ENCODE results near the gene SLC39A9. TPM values are rescaled to one million over a fixed set of nuclear protein-coding genes. Genes with fewer than 3 reads are reported as not detected.

The SLC39A9 gene
- total RNA-seq, 4 donors from 2014 or later = 37.6 to 46.3 (median 42.3) TPM

GRCh38 chr14:69373104-69373503 is 25.4 kb upstream of the SLC39A9 start:
- TF ChIP-seq POLR2A (IDR thresholded peaks at IDR 0.05; ENCODE audit: low read depth) (no peak), POLR2AphosphoS5 (IDR thresholded peaks at IDR 0.05) (no peak), CTCF (IDR thresholded peaks at IDR 0.05) (no peak), EP300 (IDR thresholded peaks at IDR 0.05) (no peak)
- DNase-seq (ENCODE audit: extremely low spot score) = no peak
- H3K27me3 ChIP-seq = no peaks in the 10 kb centered on the region
- peaks cover 12 to 37% (median 24%) of the 10 kb centered on the region in 4 donors for H3K36me3 ChIP-seq
- intact Hi-C loops (cut with DNase I) = no loop called here
- no peak overlapping the region for H3K4me3 ChIP-seq
- no peaks in the 10 kb centered on the region for H3K9me3 ChIP-seq
- no peaks in the 10 kb centered on the region for H3K4me1 ChIP-seq
- H3K27ac ChIP-seq (replicated peaks in 1 of 4) = no peak overlapping the region
- WGBS = 100% methylated on average over 1 of the region's 1 CpG

GRCh38 chr14:69374235-69374634 is 24.3 kb upstream of the SLC39A9 start:
- Histone ChIP-seq H3K36me3 (peaks cover 12 to 45% (median 26%) of the 10 kb centered on the region in 4 donors), H3K9me3 (no peaks in the 10 kb centered on the region), H3K27me3 (no peaks in the 10 kb centered on the region), H3K27ac (replicated peaks in 1 of 4) (no peak overlapping the region), H3K4me1 (no peaks in the 10 kb centered on the region), H3K4me3 (no peak overlapping the region)
- TF ChIP-seq POLR2A (IDR thresholded peaks at IDR 0.05; ENCODE audit: low read depth) (no peak), POLR2AphosphoS5 (IDR thresholded peaks at IDR 0.05) (no peak), EP300 (IDR thresholded peaks at IDR 0.05) (no peak), CTCF (IDR thresholded peaks at IDR 0.05) (no peak)
- no peak for DNase-seq (ENCODE audit: extremely low spot score)
- intact Hi-C loops (cut with DNase I) = no loop called here

- Histone ChIP-seq H3K36me3 (peaks cover 12 to 54% (median 35%) of the 10 kb centered on the region in 4 donors), H3K27me3 (no peaks in the 10 kb centered on the region), H3K4me3 (no peak overlapping the region), H3K4me1 (no peaks in the 10 kb centered on the region), H3K9me3 (no peaks in the 10 kb centered on the region), H3K27ac (replicated peaks in 1 of 4) (no peak overlapping the region)
- TF ChIP-seq POLR2A (IDR thresholded peaks at IDR 0.05; ENCODE audit: low read depth) (no peak), CTCF (IDR thresholded peaks at IDR 0.05) (no peak), EP300 (IDR thresholded peaks at IDR 0.05) (no peak), POLR2AphosphoS5 (IDR thresholded peaks at IDR 0.05) (no peak)
- intact Hi-C loops (cut with DNase I) = no loop called here
- WGBS = 98% methylated on average over 3 of the region's 3 CpGs
- DNase-seq (ENCODE audit: extremely low spot score) = no peak
Measured at GRCh38 chr14:69375182-69375581, 23.3 kb upstream of the SLC39A9 start.

DNA sequence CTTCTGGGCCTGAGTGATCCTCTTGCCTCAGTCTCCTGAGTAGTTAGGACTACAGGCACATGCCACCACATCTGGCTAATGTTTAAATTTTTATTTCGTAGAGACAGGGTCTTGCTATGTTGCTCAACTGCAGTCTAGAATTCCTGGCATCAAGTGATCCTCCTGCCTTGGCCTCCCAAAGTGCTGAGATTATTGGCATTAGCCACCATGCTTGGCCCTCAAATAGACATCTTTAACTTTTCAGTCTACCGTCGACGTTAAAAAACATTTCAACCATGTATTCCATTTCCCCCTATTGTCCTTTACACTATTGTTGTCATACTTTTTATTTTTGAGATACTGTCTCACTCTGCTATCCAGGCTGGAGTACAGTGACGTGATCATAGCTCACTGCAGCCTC is 22.8 kb upstream of the SLC39A9 start:
- H3K27ac ChIP-seq (replicated peaks in 1 of 4) = no peak overlapping the region
- peaks cover 0 to 1% (median 0%) of the 10 kb centered on the region in 4 donors for H3K4me1 ChIP-seq
- H3K4me3 ChIP-seq = no peak overlapping the region
- no peaks in the 10 kb centered on the region for H3K9me3 ChIP-seq
- 96% methylated on average over 5 of the region's 5 CpGs for WGBS
- DNase-seq (ENCODE audit: extremely low spot score) = no peak
- peaks cover 12 to 60% (median 39%) of the 10 kb centered on the region in 4 donors for H3K36me3 ChIP-seq
- TF ChIP-seq POLR2A (IDR thresholded peaks at IDR 0.05; ENCODE audit: low read depth) (no peak), CTCF (IDR thresholded peaks at IDR 0.05) (no peak), POLR2AphosphoS5 (IDR thresholded peaks at IDR 0.05) (no peak), EP300 (IDR thresholded peaks at IDR 0.05) (no peak)
- no peaks in the 10 kb centered on the region for H3K27me3 ChIP-seq
- intact Hi-C loops (cut with DNase I) = no loop called here

DNA sequence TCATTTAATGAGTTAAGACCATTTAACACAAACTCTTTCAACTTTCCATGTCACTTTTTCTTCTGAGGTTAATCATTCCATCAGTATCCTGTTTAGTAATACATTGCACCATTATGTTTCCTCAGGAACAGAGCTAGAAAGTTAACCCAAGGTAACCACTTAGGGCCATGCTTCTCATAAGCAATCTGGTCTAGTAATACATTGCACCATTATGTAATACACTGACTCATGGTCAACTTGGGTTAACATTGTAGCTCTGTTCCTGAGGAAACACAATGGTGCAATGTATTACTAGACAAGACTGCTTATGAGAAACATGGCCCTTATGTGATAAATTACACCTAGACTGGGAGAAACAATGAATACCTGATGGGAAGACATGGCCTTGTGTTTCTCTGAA is 22.1 kb upstream of the SLC39A9 start:
- Histone ChIP-seq H3K4me1 (peaks cover 0 to 6% (median 3%) of the 10 kb centered on the region in 4 donors), H3K4me3 (no peak overlapping the region), H3K27me3 (no peaks in the 10 kb centered on the region), H3K9me3 (no peaks in the 10 kb centered on the region), H3K27ac (replicated peaks in 1 of 4) (no peak overlapping the region), H3K36me3 (peaks cover 12 to 59% (median 43%) of the 10 kb centered on the region in 4 donors)
- no peak for TF ChIP-seq CTCF (IDR thresholded peaks at IDR 0.05)
- TF ChIP-seq POLR2AphosphoS5 (IDR thresholded peaks at IDR 0.05) = no peak
- no peak for TF ChIP-seq EP300 (IDR thresholded peaks at IDR 0.05)
- no peak for TF ChIP-seq POLR2A (IDR thresholded peaks at IDR 0.05; ENCODE audit: low read depth)
- intact Hi-C loops (cut with DNase I) = no loop called here
- DNase-seq (ENCODE audit: extremely low spot score) = no peak
